HEK293T (cell line): ENCODE measurements around the gene KLK8.
"Not testable (repeated sequence)": the region's sequence is repeated elsewhere in the genome, so short reads cannot be mapped to it uniquely, and the experiment has no call there.

Source experiments
- CTCF ChIA-PET: fragments of 350-600 bp; formaldehyde crosslinking; extraction: SDS; loops from one replicate; lab custom pipeline; 2021; ENCODE audit warnings: antibody characterized with exemption, inconsistent platforms; lab: Yijun Ruan, JAX
- POLR2A ChIA-PET: fragments of 350-600 bp; formaldehyde crosslinking; extraction: SDS; loops from one replicate; lab custom pipeline; 2020; ENCODE audit warnings: antibody characterized with exemption, inconsistent platforms; lab: Yijun Ruan, JAX
- DNase-seq: peaks from one replicate; pipeline ENCODE4 v3.0.0; 2012; ENCODE audit warnings: mixed read lengths; ENCODE audit errors: extremely low spot score
- ARNT ChIP-seq: fragments of 450-650 bp; IDR thresholded peaks from 2 replicates; pipeline ENCODE4 v1.6.1; 2017; ENCODE audit warnings: mild to moderate bottlenecking
- BHLHE40 ChIP-seq: fragments of 450-650 bp; IDR thresholded peaks from 2 replicates; pipeline ENCODE4 v1.6.1; 2016; ENCODE audit warnings: mild to moderate bottlenecking, moderate library complexity, borderline replicate concordance
- CTBP1 ChIP-seq: fragments of 450-650 bp; IDR thresholded peaks from 2 replicates; pipeline ENCODE4 v1.6.1; 2016; ENCODE audit warnings: borderline replicate concordance
- ELF4 ChIP-seq: fragments of 450-650 bp; IDR thresholded peaks from 2 replicates; pipeline ENCODE4 v1.6.1; 2017; ENCODE audit warnings: antibody characterized with exemption
- FOXA1 ChIP-seq: fragments of 450-650 bp; IDR thresholded peaks from 2 replicates; pipeline ENCODE4 v1.6.1; 2016; ENCODE audit warnings: mild to moderate bottlenecking
- FOXK2 ChIP-seq: fragments of 450-650 bp; IDR thresholded peaks from 2 replicates; pipeline ENCODE4 v1.6.1; 2016; ENCODE audit warnings: mild to moderate bottlenecking
- FOXM1 ChIP-seq: fragments of 450-650 bp; IDR thresholded peaks from 2 replicates; pipeline ENCODE4 v1.6.1; 2017; ENCODE audit warnings: mild to moderate bottlenecking, borderline replicate concordance
- HDGF ChIP-seq: fragments of 450-650 bp; IDR thresholded peaks from 2 replicates; pipeline ENCODE4 v1.6.1; 2017; ENCODE audit warnings: antibody characterized with exemption, borderline replicate concordance
- L3MBTL2 ChIP-seq: fragments of 450-650 bp; conservative IDR thresholded peaks from 2 replicates; pipeline ENCODE4 v1.6.1; 2016; ENCODE audit warnings: mild to moderate bottlenecking
- LEF1 ChIP-seq: fragments of 450-650 bp; IDR thresholded peaks from 2 replicates; pipeline ENCODE4 v1.6.1; 2017; ENCODE audit warnings: mild to moderate bottlenecking, borderline replicate concordance
- NFRKB ChIP-seq: fragments of 450-650 bp; IDR thresholded peaks from 2 replicates; pipeline ENCODE4 v1.6.1; 2016; ENCODE audit warnings: mild to moderate bottlenecking, moderate library complexity
- SP1 ChIP-seq: fragments of 450-650 bp; IDR thresholded peaks from 2 replicates; pipeline ENCODE4 v1.6.1; 2017
- SUZ12 ChIP-seq: fragments of 450-650 bp; IDR thresholded peaks from 2 replicates; pipeline ENCODE4 v1.6.1; 2016; ENCODE audit warnings: mild to moderate bottlenecking
- TARDBP ChIP-seq: fragments of 450-650 bp; IDR thresholded peaks from 2 replicates; pipeline ENCODE4 v1.6.1; 2016
- ZNF384 ChIP-seq: fragments of 450-650 bp; IDR thresholded peaks from 2 replicates; pipeline ENCODE4 v1.6.1; 2016
- TF ChIP-seq, protein P1 (sequence below): fragments of 450-650 bp; IDR thresholded peaks from 2 replicates; pipeline ENCODE4 v1.6.1; 2016

The KLK8 gene

GRCh38 chr19:50998686-50999085 is 2.7 kb downstream of the KLK8 start:
- DNase-seq: no peak
- ChIA-PET CTCF (no interaction called here), POLR2A (no interaction called here)
- no peak for TF ChIP-seq CTBP1
- no peak for TF ChIP-seq TARDBP
- no peak for TF ChIP-seq FOXK2
- no peak for TF ChIP-seq ELF4
- TF ChIP-seq FOXM1: no peak
- no peak for TF ChIP-seq NFRKB
- no peak for TF ChIP-seq FOXA1
- TF ChIP-seq, protein P1, sequence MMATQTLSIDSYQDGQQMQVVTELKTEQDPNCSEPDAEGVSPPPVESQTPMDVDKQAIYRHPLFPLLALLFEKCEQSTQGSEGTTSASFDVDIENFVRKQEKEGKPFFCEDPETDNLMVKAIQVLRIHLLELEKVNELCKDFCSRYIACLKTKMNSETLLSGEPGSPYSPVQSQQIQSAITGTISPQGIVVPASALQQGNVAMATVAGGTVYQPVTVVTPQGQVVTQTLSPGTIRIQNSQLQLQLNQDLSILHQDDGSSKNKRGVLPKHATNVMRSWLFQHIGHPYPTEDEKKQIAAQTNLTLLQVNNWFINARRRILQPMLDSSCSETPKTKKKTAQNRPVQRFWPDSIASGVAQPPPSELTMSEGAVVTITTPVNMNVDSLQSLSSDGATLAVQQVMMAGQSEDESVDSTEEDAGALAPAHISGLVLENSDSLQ: no peak
- no peak for TF ChIP-seq L3MBTL2
- no peak for TF ChIP-seq ARNT
- no peak for TF ChIP-seq ZNF384
- no peak for TF ChIP-seq SUZ12
- TF ChIP-seq LEF1: no peak
- TF ChIP-seq BHLHE40: no peak

DNA sequence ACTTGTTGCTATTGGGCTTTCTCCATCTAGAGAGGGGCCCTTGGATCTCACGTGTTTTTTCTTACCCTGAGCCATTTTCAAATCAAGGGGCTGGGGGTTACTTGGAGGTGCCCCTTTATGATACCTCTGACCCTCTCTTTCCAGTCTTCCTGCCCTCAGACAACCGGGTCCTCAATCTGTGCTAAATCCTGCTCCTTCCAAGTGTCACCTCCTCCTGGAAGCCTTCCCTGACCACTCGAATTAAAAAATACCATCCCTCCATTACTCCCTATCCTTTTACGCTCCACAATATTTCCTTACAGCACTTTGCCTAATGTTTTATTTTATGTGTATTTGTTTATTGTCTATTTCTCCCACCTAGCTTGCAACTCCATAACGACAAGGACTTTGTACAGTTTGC is 3.3 kb downstream of the KLK8 start:
- ChIA-PET POLR2A (no interaction called here), CTCF (no interaction called here)
- no peak for DNase-seq
- no peak for TF ChIP-seq BHLHE40
- TF ChIP-seq ARNT: no peak
- no peak for TF ChIP-seq FOXM1
- no peak for TF ChIP-seq HDGF
- TF ChIP-seq CTBP1: no peak
- TF ChIP-seq SUZ12: no peak
- TF ChIP-seq FOXA1: no peak
- no peak for TF ChIP-seq ELF4
- TF ChIP-seq, protein P1: no peak
- TF ChIP-seq FOXK2: no peak
- no peak for TF ChIP-seq SP1
- TF ChIP-seq L3MBTL2: no peak
- no peak for TF ChIP-seq NFRKB
- TF ChIP-seq TARDBP: no peak

DNA sequence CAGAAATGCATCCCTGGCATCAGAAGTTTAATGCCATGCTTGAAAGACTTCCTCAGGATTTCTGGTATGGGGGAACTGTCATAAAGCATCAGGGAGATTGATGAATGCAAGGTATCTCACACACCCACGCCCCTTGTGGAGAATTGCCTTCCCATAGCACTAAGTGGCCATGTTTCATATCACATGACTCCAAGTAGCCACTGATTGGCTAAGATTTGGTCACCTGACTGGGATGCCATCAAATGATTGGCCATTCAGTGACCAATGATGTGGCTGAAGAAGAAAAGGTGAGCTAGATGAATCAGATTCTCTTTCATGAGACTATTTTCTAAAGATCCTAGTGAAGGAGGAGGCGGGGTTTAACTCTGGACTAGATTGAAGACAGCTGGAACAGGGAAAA is 7.3 kb downstream of the KLK8 start:
- DNase-seq: peak; percentile 39
- ChIA-PET POLR2A (no interaction called here), CTCF (no interaction called here)
- no peak for TF ChIP-seq ZNF384
- TF ChIP-seq ARNT: no peak
- no peak for TF ChIP-seq ELF4
- peak; percentile 64 for TF ChIP-seq L3MBTL2
- TF ChIP-seq FOXA1: no peak
- TF ChIP-seq FOXK2: no peak

- no peak for DNase-seq
- ChIA-PET CTCF (no interaction called here), POLR2A (no interaction called here)
- TF ChIP-seq FOXK2 (no peak), HDGF (no peak), CTBP1 (no peak), L3MBTL2 (no peak), ARNT (no peak), TARDBP (no peak), SUZ12 (no peak), BHLHE40 (no peak), NFRKB (no peak), FOXA1 (no peak)
Observed at GRCh38 chr19:50992666-50993035, 8.8 kb downstream of the KLK8 start.

- POLR2A ChIA-PET, CTCF ChIA-PET, DNase-seq: not testable (repeated sequence)
Observed at GRCh38 chr19:50984416-50984815, 17.0 kb downstream of the KLK8 start.

GRCh38 chr19:50983625-50984292 is 17.6 kb downstream of the KLK8 start, which contains the start of gene KLK7:
Gene KLK7 (minus strand): TSS chr19:50983917. CDS start chr19:50982399, 1,518 bp downstream.
- POLR2A ChIA-PET: no interaction called here
- DNase-seq: no peak
- CTCF ChIA-PET: no interaction called here
- TF ChIP-seq TARDBP (no peak), HDGF (no peak), SP1 (no peak), FOXM1 (no peak), BHLHE40 (no peak), ELF4 (no peak), ZNF384 (no peak), FOXA1 (no peak), LEF1 (no peak), NFRKB (no peak), FOXK2 (no peak), CTBP1 (no peak), L3MBTL2 (no peak), ARNT (no peak), SUZ12 (no peak)
- TF ChIP-seq, protein P1: no peak

- CTCF ChIA-PET: interaction anchor here (1.5 kb wide), 1 partner anchor 39 kb away, joined by 3 read pairs; no protein-coding TSS in a partner anchor
- POLR2A ChIA-PET: no interaction called here
- DNase-seq: no peak
- TF ChIP-seq FOXA1 (no peak), BHLHE40 (no peak), CTBP1 (no peak), HDGF (no peak), TARDBP (no peak), FOXM1 (no peak), L3MBTL2 (no peak), ARNT (no peak), LEF1 (no peak), ELF4 (no peak), FOXK2 (no peak), SUZ12 (no peak), SP1 (no peak), ZNF384 (no peak)
- TF ChIP-seq, protein P1: no peak
Observed at GRCh38 chr19:50982186-50982585, 19.2 kb downstream of the KLK8 start.
